ENCODE measurements around the gene TECPR1. TPM values are rescaled to one million over a fixed set of nuclear protein-coding genes. Genes with fewer than 3 reads are reported as not detected.

Gene TECPR1
- total RNA-seq, 1 donor from 2014 or later: 23.9 TPM

GRCh38 chr7:98280296-98280695, 28.3 kb upstream of the TECPR1 start:
- Histone ChIP-seq H3K9me3 (ENCODE audit: insufficient read depth, low read depth, low read length) (no peaks in the 10 kb centered on the region), H3K27ac (ENCODE audit: low read depth, low read length) (no peak overlapping the region), H3K4me3 (ENCODE audit: insufficient read depth, low read depth, low read length) (peak overlapping the region; percentile 71), H3K4me2 (ENCODE audit: low read length) (peak overlapping the region; percentile 100), H3K27me3 (ENCODE audit: insufficient read depth, low read length) (no peaks in the 10 kb centered on the region), H3K9ac (ENCODE audit: low read length) (peak overlapping the region; percentile 71), H4K20me1 (ENCODE audit: insufficient read depth, low read length) (peaks cover 30% of the 10 kb centered on the region), H2AFZ (ENCODE audit: low read depth, low read length) (no peak overlapping the region), H3K36me3 (ENCODE audit: insufficient read depth, low read length) (no peaks in the 10 kb centered on the region), H3K4me1 (ENCODE audit: insufficient read depth, low read length) (peaks cover 33% of the 10 kb centered on the region), H3K79me2 (ENCODE audit: insufficient read depth, low read length) (peaks cover 36% of the 10 kb centered on the region)
- Mint-ChIP-seq H3K27ac (ENCODE audit: unreplicated experiment) (no peak overlapping the region), H3K9me3 (ENCODE audit: unreplicated experiment) (no peaks in the 10 kb centered on the region), H3K4me1 (ENCODE audit: low read depth, unreplicated experiment) (peaks cover 19% of the 10 kb centered on the region), H3K27me3 (ENCODE audit: low read depth, unreplicated experiment) (no peaks in the 10 kb centered on the region), H3K4me3 (ENCODE audit: unreplicated experiment) (peak overlapping the region; percentile 80), H3K36me3 (ENCODE audit: low read depth, unreplicated experiment) (peaks cover 2% of the 10 kb centered on the region)
- FAIRE-seq (no peak), DNase-seq (ENCODE audit: low read depth) (no peak)
- TF ChIP-seq EZH2 (IDR thresholded peaks at IDR 0.05; ENCODE audit: insufficient read depth, low read length) (no peak), CTCF (IDR thresholded peaks at IDR 0.05; ENCODE audit: insufficient read depth, low read depth, low read length) (no peak)

- Histone ChIP-seq H3K4me2 (ENCODE audit: low read length) (no peak overlapping the region), H3K27me3 (ENCODE audit: insufficient read depth, low read length) (no peaks in the 10 kb centered on the region), H3K79me2 (ENCODE audit: insufficient read depth, low read length) (peaks cover 22% of the 10 kb centered on the region), H3K9ac (ENCODE audit: low read length) (no peak overlapping the region), H3K4me3 (ENCODE audit: insufficient read depth, low read depth, low read length) (no peak overlapping the region), H4K20me1 (ENCODE audit: insufficient read depth, low read length) (peaks cover 17% of the 10 kb centered on the region), H3K9me3 (ENCODE audit: insufficient read depth, low read depth, low read length) (no peaks in the 10 kb centered on the region), H3K36me3 (ENCODE audit: insufficient read depth, low read length) (no peaks in the 10 kb centered on the region), H2AFZ (ENCODE audit: low read depth, low read length) (no peak overlapping the region), H3K27ac (ENCODE audit: low read depth, low read length) (no peak overlapping the region), H3K4me1 (ENCODE audit: insufficient read depth, low read length) (peaks cover 19% of the 10 kb centered on the region)
- DNase-seq (ENCODE audit: low read depth) (no peak), FAIRE-seq (no peak)
- TF ChIP-seq CTCF (IDR thresholded peaks at IDR 0.05; ENCODE audit: insufficient read depth, low read depth, low read length) (no peak), EZH2 (IDR thresholded peaks at IDR 0.05; ENCODE audit: insufficient read depth, low read length) (no peak)
- Mint-ChIP-seq H3K36me3 (ENCODE audit: low read depth, unreplicated experiment) (peaks cover 2% of the 10 kb centered on the region), H3K27me3 (ENCODE audit: low read depth, unreplicated experiment) (no peaks in the 10 kb centered on the region), H3K27ac (ENCODE audit: unreplicated experiment) (no peak overlapping the region), H3K4me3 (ENCODE audit: unreplicated experiment) (no peak overlapping the region), H3K4me1 (ENCODE audit: low read depth, unreplicated experiment) (peaks cover 11% of the 10 kb centered on the region), H3K9me3 (ENCODE audit: unreplicated experiment) (no peaks in the 10 kb centered on the region)
Observed at GRCh38 chr7:98278936-98279335, 26.9 kb upstream of the TECPR1 start.

GRCh38 chr7:98278408-98278807, 26.4 kb upstream of the TECPR1 start:
- Mint-ChIP-seq H3K36me3 (ENCODE audit: low read depth, unreplicated experiment) (peaks cover 2% of the 10 kb centered on the region), H3K27ac (ENCODE audit: unreplicated experiment) (no peak overlapping the region), H3K9me3 (ENCODE audit: unreplicated experiment) (no peaks in the 10 kb centered on the region), H3K4me3 (ENCODE audit: unreplicated experiment) (no peak overlapping the region), H3K4me1 (ENCODE audit: low read depth, unreplicated experiment) (peaks cover 10% of the 10 kb centered on the region), H3K27me3 (ENCODE audit: low read depth, unreplicated experiment) (no peaks in the 10 kb centered on the region)
- no peak for FAIRE-seq
- H4K20me1 ChIP-seq (ENCODE audit: insufficient read depth, low read length): peaks cover 12% of the 10 kb centered on the region
- H3K4me1 ChIP-seq (ENCODE audit: insufficient read depth, low read length): peaks cover 14% of the 10 kb centered on the region
- no peak overlapping the region for H2AFZ ChIP-seq (ENCODE audit: low read depth, low read length)
- H3K4me3 ChIP-seq (ENCODE audit: insufficient read depth, low read depth, low read length): no peak overlapping the region
- TF ChIP-seq CTCF (IDR thresholded peaks at IDR 0.05; ENCODE audit: insufficient read depth, low read depth, low read length): no peak
- no peak for TF ChIP-seq EZH2 (IDR thresholded peaks at IDR 0.05; ENCODE audit: insufficient read depth, low read length)
- H3K27ac ChIP-seq (ENCODE audit: low read depth, low read length): no peak overlapping the region
- H3K27me3 ChIP-seq (ENCODE audit: insufficient read depth, low read length): no peaks in the 10 kb centered on the region
- H3K79me2 ChIP-seq (ENCODE audit: insufficient read depth, low read length): peaks cover 17% of the 10 kb centered on the region
- H3K36me3 ChIP-seq (ENCODE audit: insufficient read depth, low read length): no peaks in the 10 kb centered on the region
- no peak for DNase-seq (ENCODE audit: low read depth)
- H3K9me3 ChIP-seq (ENCODE audit: insufficient read depth, low read depth, low read length): no peaks in the 10 kb centered on the region
- no peak overlapping the region for H3K9ac ChIP-seq (ENCODE audit: low read length)
- H3K4me2 ChIP-seq (ENCODE audit: low read length): no peak overlapping the region

Measured in astrocyte (in vitro differentiated cells and primary cell).